ENCODE results near the gene SMAGP.
"Not testable (repeated sequence)": the region's sequence is repeated elsewhere in the genome, so short reads cannot be mapped to it uniquely, and the experiment has no call there.

- not testable (repeated sequence) for TF ChIP-seq CTCF (IDR thresholded peaks at IDR 0.05; ENCODE audit: low read length); EZH2 (IDR thresholded peaks at IDR 0.05; ENCODE audit: borderline replicate concordance, low read length)
These were observed 43.1 kb downstream of the SMAGP start for GRCh38 chr12:51227112-51227511.

Data from OCI-LY1 (cell line).